ENCODE results near the gene OR2L5. TPM values are rescaled to one million over a fixed set of nuclear protein-coding genes. Genes with fewer than 3 reads are reported as not detected.

Gene OR2L5
- total and polyA plus RNA-seq, 5 donors from 2014 or later = not detected

- no peaks in the 10 kb centered on the region for H3K27me3 Mint-ChIP-seq
- Histone ChIP-seq H3K27ac (ENCODE audit: insufficient read depth, low read length, poor library complexity, severe bottlenecking) (no peak overlapping the region), H3K4me3 (ENCODE audit: low read depth, low read length) (no peak overlapping the region), H3K36me3 (ENCODE audit: control insufficient read depth, insufficient read depth, low read length) (no peaks in the 10 kb centered on the region), H3K27me3 (ENCODE audit: control insufficient read depth, insufficient read depth, low read length) (no peaks in the 10 kb centered on the region), H3K4me1 (ENCODE audit: control insufficient read depth, insufficient read depth, low read length, poor library complexity, severe bottlenecking) (no peaks in the 10 kb centered on the region), H3K9me3 (ENCODE audit: control insufficient read depth in 2 of 2, low read length in 2 of 2) (no peaks in the 10 kb centered on the region)
- no peaks in the 10 kb centered on the region for H3K4me1 Mint-ChIP-seq
- H3K9me3 Mint-ChIP-seq = peaks cover 0 to 10% (median 2%) of the 10 kb centered on the region in 7 donors
- H3K27ac Mint-ChIP-seq = no peak overlapping the region
- H3K4me3 Mint-ChIP-seq = no peak overlapping the region
- ATAC-seq (ENCODE audit: low read depth in 2 of 2) (no peak), DNase-seq (no peak)
- no peaks in the 10 kb centered on the region for H3K36me3 Mint-ChIP-seq
Measured at GRCh38 chr1:248065604-248066003, 52.1 kb downstream of the OR2L5 start.

Other genes starting within 250 kb of the OR2L5 start
- gene OR14A16, start 189.5 kb upstream of the OR2L5 start, total RNA-seq = not detected
- not detected for gene OR14A16, start 189.5 kb upstream of the OR2L5 start, polyA plus RNA-seq
- not detected for gene OR11L1, start 171.8 kb upstream of the OR2L5 start, total RNA-seq
- gene OR11L1, start 171.8 kb upstream of the OR2L5 start, polyA plus RNA-seq = not detected
- gene TRIM58, start 156.5 kb upstream of the OR2L5 start, total RNA-seq = 2.9 TPM
- under 1 TPM in 1 of 4 donors, not detected in 3; 0.17 TPM for gene TRIM58, start 156.5 kb upstream of the OR2L5 start, polyA plus RNA-seq
- not detected for gene OR2W3, start 118.1 kb upstream of the OR2L5 start, total RNA-seq
- not detected for gene OR2W3, start 118.1 kb upstream of the OR2L5 start, polyA plus RNA-seq
- not detected for gene OR2T8, start 93.4 kb upstream of the OR2L5 start, total RNA-seq
- not detected for gene OR2T8, start 93.4 kb upstream of the OR2L5 start, polyA plus RNA-seq
- not detected for gene OR2AJ1, start 88.8 kb upstream of the OR2L5 start, total RNA-seq
- not detected for gene OR2AJ1, start 88.8 kb upstream of the OR2L5 start, polyA plus RNA-seq
- gene OR2L8, start 64.8 kb upstream of the OR2L5 start, total RNA-seq = 0.42 TPM
- not detected for gene OR2L8, start 64.8 kb upstream of the OR2L5 start, polyA plus RNA-seq
- not detected for gene OR2AK2, start 48.4 kb upstream of the OR2L5 start, total RNA-seq
- not detected for gene OR2AK2, start 48.4 kb upstream of the OR2L5 start, polyA plus RNA-seq
- gene OR2L2, start 16.4 kb downstream of the OR2L5 start, total RNA-seq = 0.35 TPM
- gene OR2L2, start 16.4 kb downstream of the OR2L5 start, polyA plus RNA-seq = under 1 TPM in 1 of 4 donors, not detected in 3; 0.49 TPM
- not detected for gene OR2L3, start 33.2 kb downstream of the OR2L5 start, total RNA-seq
- gene OR2L3, start 33.2 kb downstream of the OR2L5 start, polyA plus RNA-seq = not detected
- gene OR2L13, start 81.5 kb downstream of the OR2L5 start, total RNA-seq = not detected
- not detected for gene OR2L13, start 81.5 kb downstream of the OR2L5 start, polyA plus RNA-seq
- gene OR2M5, start 131.5 kb downstream of the OR2L5 start, total RNA-seq = not detected
- gene OR2M5, start 131.5 kb downstream of the OR2L5 start, polyA plus RNA-seq = not detected
- gene OR2M2, start 161.2 kb downstream of the OR2L5 start, total RNA-seq = not detected
- not detected for gene OR2M2, start 161.2 kb downstream of the OR2L5 start, polyA plus RNA-seq
- not detected for gene OR2M3, start 183.6 kb downstream of the OR2L5 start, total RNA-seq
- gene OR2M3, start 183.6 kb downstream of the OR2L5 start, polyA plus RNA-seq = not detected
- not detected for gene OR2M4, start 217.8 kb downstream of the OR2L5 start, total RNA-seq
- not detected for gene OR2M4, start 217.8 kb downstream of the OR2L5 start, polyA plus RNA-seq

Measured in CD4-positive, CD25-positive, alpha-beta regulatory T cell (primary cell).